Mononuclear cell (primary cell): Measurements from ENCODE around the gene DHX34. TPM values are rescaled to one million over a fixed set of nuclear protein-coding genes. Genes with fewer than 3 reads are reported as not detected.
"Not testable (repeated sequence)": the region's sequence is repeated elsewhere in the genome, so short reads cannot be mapped to it uniquely, and the experiment has no call there.

ENCODE experiments used
- H3K27me3 ChIP-seq: 2 replicates; pipeline ENCODE4 v1.6.0; 2011; ENCODE audit warnings: low read length, control low read depth; ENCODE audit not compliant: insufficient read depth
- H3K4me1 ChIP-seq: 2 replicates; pipeline ENCODE4 v1.5.1; 2011; ENCODE audit warnings: mild to moderate bottlenecking, low read length, control low read depth; ENCODE audit not compliant: insufficient read depth
- H3K4me3 ChIP-seq: 2 replicates; pipeline ENCODE4 v1.5.1; 2011; ENCODE audit warnings: mild to moderate bottlenecking, low read length, moderate library complexity
- H3K9me3 ChIP-seq: 2 replicates; pipeline ENCODE4 v1.5.1; 2011; ENCODE audit warnings: low read depth, mild to moderate bottlenecking, control low read depth, low read length
- total RNA-seq: library from RNA; depleted of rRNA; stranded (reverse); fragments of >200 nt; gene quantifications from one replicate; pipeline ENCODE4 v1.2.3, GENCODE V29; 2012

Gene DHX34
- total RNA-seq, 1 donor = 12.9 TPM

DNA sequence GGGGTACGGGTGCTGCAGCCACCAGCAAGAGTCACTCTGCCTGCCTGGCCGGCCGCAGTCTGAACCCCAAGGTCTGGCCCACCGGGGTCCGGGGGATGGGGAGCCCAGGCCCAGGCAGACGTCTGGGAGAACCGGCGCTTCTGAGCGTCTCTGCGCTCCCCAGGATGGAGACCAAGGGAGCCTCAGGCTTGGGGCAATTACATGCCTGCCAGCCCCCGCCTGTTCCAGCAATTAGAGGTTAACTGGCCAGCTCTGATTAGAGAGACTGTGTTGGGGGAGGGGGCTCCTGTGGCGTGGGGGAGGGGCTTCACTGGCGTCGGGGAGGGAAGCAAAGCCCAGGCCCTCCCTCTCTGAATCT, 58.3 kb downstream of the DHX34 start:
- no peak overlapping the region for H3K4me3 ChIP-seq
- H3K9me3 ChIP-seq = no peaks in the 10 kb centered on the region
- peaks cover 13% of the 10 kb centered on the region for H3K27me3 ChIP-seq
- H3K4me1 ChIP-seq = no peaks in the 10 kb centered on the region

DNA sequence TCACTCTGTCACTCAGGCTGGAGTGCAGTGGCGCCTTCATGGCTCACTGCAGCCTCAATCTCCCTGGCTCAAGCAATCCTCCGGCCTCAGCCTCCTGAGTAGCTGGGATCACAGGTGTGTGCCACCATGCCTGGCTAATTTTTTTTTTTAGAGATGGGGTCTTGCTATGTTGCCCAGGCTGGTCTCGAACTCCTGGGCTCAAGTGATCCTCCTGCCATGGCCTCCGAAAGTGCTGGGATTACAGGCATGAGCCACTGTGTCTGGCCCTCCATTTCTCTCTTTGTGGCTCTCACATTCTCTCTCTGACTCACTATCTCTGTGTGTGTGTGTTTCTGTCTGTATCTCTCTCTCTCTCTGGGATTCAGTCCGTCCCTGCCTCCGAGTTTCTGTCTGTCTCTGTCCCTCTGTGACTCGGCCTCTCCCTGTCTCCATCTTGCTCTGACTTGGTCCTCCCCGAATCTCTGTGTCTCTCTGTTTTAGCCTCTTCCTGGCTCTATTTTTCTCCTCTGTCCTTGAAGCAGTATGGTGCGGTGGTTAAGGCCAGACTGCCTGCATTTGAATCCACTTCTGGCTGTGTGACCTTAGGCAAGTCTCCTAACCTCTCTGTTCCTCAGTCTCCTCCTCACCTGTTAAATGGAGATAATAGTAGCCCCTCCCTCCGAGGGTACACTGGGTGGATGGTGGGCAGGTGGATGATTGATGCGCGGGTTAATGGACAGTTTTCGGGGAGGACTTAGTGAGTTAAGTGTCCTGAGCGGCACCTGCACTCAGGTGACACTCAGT, 59.2 kb downstream of the DHX34 start:
- H3K9me3 ChIP-seq = no peaks in the 10 kb centered on the region
- H3K27me3 ChIP-seq = peaks cover 13% of the 10 kb centered on the region
- no peak overlapping the region for H3K4me3 ChIP-seq
- H3K4me1 ChIP-seq = no peaks in the 10 kb centered on the region

GRCh38 chr19:47411101-47411500, 62.0 kb downstream of the DHX34 start:
- Histone ChIP-seq H3K27me3 (peaks cover 12% of the 10 kb centered on the region), H3K4me1 (no peaks in the 10 kb centered on the region), H3K9me3 (no peaks in the 10 kb centered on the region), H3K4me3 (no peak overlapping the region)

- H3K4me3 ChIP-seq, H3K9me3 ChIP-seq, H3K4me1 ChIP-seq: not testable (repeated sequence)
- H3K27me3 ChIP-seq = peaks cover 10% of the 10 kb centered on the region
Measured at GRCh38 chr19:47411696-47412095, 62.6 kb downstream of the DHX34 start.

DNA sequence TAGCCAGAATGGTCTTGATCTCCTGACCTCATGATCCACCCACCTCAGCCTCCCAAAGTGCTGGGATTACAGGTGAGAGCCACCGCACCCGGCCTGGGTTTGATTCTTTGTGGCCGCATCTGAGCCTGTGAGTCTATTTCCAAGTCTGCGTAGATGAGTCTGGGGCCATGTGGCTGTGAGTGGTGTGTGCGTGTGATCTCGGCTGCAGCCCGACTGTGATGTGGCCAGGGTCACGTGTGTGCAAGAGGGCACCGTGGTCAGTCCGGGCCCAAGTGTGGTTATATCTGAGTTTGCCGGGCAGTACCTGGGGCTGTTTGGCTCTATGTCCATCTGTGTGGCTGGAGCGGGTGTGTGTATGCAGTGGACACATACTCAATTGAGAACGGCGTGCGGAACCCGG, 64.8 kb downstream of the DHX34 start:
- Histone ChIP-seq H3K4me3 (no peak overlapping the region), H3K9me3 (no peaks in the 10 kb centered on the region), H3K27me3 (peaks cover 27% of the 10 kb centered on the region), H3K4me1 (peaks cover 6% of the 10 kb centered on the region)

- Histone ChIP-seq H3K9me3 (no peaks in the 10 kb centered on the region), H3K4me1 (peaks cover 6% of the 10 kb centered on the region), H3K27me3 (peaks cover 28% of the 10 kb centered on the region), H3K4me3 (no peak overlapping the region)
Measured at GRCh38 chr19:47414469-47414868, 65.4 kb downstream of the DHX34 start.

- no peaks in the 10 kb centered on the region for H3K9me3 ChIP-seq
- H3K4me3 ChIP-seq = no peak overlapping the region
- H3K4me1 ChIP-seq = peaks cover 6% of the 10 kb centered on the region
- peaks cover 41% of the 10 kb centered on the region for H3K27me3 ChIP-seq
Measured at GRCh38 chr19:47415953-47416642, 67.0 kb downstream of the DHX34 start.

DNA sequence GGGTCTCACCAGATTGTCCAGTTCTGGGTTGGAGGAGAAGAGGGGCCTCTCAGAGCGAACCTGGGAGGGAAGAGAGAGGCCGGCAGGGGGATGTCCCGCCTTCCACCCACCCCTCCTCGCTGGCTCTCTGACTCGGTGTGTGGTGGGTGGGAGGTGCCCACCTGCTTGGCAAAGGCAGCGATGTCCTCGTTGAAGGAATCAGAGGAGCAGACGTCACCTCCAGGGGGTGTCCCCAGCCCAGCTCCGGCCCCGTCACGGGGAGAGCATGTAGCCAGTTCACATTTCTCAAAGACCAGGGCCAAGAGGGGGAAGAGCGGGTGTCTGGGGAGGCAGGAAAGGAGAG, 67.5 kb downstream of the DHX34 start:
- no peak overlapping the region for H3K4me3 ChIP-seq
- no peaks in the 10 kb centered on the region for H3K9me3 ChIP-seq
- peaks cover 6% of the 10 kb centered on the region for H3K4me1 ChIP-seq
- peaks cover 46% of the 10 kb centered on the region for H3K27me3 ChIP-seq

GRCh38 chr19:47417107-47417745, 68.1 kb downstream of the DHX34 start:
- H3K27me3 ChIP-seq = peaks cover 50% of the 10 kb centered on the region
- H3K9me3 ChIP-seq = no peaks in the 10 kb centered on the region
- H3K4me3 ChIP-seq = no peak overlapping the region
- peaks cover 6% of the 10 kb centered on the region for H3K4me1 ChIP-seq

- no peaks in the 10 kb centered on the region for H3K9me3 ChIP-seq
- peaks cover 6% of the 10 kb centered on the region for H3K4me1 ChIP-seq
- H3K27me3 ChIP-seq = peaks cover 58% of the 10 kb centered on the region
- no peak overlapping the region for H3K4me3 ChIP-seq
Measured at GRCh38 chr19:47417746-47418691, 68.9 kb downstream of the DHX34 start.

GRCh38 chr19:47418692-47419029, 69.5 kb downstream of the DHX34 start:
- H3K4me1 ChIP-seq = peaks cover 6% of the 10 kb centered on the region
- H3K4me3 ChIP-seq = no peak overlapping the region
- no peaks in the 10 kb centered on the region for H3K9me3 ChIP-seq
- H3K27me3 ChIP-seq = peaks cover 63% of the 10 kb centered on the region

GRCh38 chr19:47419030-47419783, 70.1 kb downstream of the DHX34 start, which contains the start of gene MEIS3:
MEIS3 (minus strand) TSS chr19:47419527; CDS start chr19:47419081, 446 bp downstream.
- Histone ChIP-seq H3K4me3 (no peak within 1 kb of the TSS), H3K27me3 (peaks cover 68% of the 10 kb centered on the region), H3K4me1 (peaks cover 6% of the 10 kb centered on the region), H3K9me3 (no peaks in the 10 kb centered on the region)

DNA sequence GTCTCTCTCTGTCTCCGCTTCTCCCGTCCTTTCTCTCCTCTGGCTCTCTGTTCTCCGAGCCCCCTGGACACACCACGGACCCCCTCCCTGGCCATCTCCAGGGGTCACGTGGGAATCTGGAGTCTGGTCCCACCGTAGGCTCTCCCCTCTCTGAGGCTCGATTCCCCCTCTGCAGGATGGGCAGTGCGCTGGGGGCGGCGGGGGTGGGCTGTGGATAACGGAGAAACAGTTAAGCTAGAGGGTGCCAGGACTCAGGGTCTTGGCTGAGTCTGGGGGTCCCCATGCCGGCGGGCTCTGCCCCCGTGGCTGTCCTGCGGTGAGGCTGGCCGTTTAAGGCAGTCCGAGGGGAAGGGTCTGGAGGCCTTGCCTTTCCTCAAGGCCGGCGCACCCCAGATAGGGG, 70.7 kb downstream of the DHX34 start:
- peaks cover 6% of the 10 kb centered on the region for H3K4me1 ChIP-seq
- H3K27me3 ChIP-seq = peaks cover 68% of the 10 kb centered on the region
- H3K4me3 ChIP-seq = no peak overlapping the region
- H3K9me3 ChIP-seq = no peaks in the 10 kb centered on the region

DNA sequence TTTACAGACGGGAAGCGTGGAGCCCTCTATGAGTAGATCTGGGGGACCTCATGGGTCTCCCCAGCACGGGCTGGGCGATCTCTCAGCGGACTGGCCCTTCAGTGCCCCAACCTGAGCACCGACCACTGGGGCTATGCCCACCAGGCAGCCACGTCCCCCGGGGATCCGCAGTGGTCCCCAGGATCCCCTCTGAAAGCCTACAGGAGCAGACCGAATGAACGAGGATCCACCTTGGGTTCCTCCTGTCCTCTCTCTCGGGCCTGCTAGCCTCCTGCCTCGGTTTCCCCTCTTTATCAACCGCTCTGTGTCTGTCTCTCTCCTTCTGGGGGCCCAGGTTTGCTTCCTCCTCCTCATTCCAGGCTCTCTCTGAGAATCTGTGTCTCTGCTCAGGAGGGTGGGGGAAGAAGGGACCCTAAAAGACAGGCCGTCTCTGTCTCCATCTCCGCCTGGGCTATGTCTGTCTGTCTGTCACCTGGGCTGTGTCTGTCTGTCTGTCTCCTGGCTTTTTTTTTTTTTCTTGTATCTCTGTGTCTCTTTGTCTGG, 72.2 kb downstream of the DHX34 start:
- Histone ChIP-seq H3K4me3 (no peak overlapping the region), H3K27me3 (peaks cover 63% of the 10 kb centered on the region), H3K9me3 (no peaks in the 10 kb centered on the region), H3K4me1 (peaks cover 6% of the 10 kb centered on the region)
